HG03135 (cell line): ENCODE data around the gene ATP1A3.
"Not testable (repeated sequence)": the region's sequence is repeated elsewhere in the genome, so short reads cannot be mapped to it uniquely, and the experiment has no call there.

ENCODE experiments used
- ATAC-seq: cut with Tn5 transposase; IDR thresholded peaks from one replicate; pipeline ENCODE4 v1.9.1; 2021; ENCODE audit warnings: mild to moderate bottlenecking, moderate library complexity; ENCODE audit not compliant: unreplicated experiment

Gene ATP1A3

GRCh38 chr19:41955521-41955920 lies 38.5 kb downstream of the ATP1A3 start:
- no peak for ATAC-seq

GRCh38 chr19:41951686-41952172 lies 42.3 kb downstream of the ATP1A3 start:
- ATAC-seq, result no peak

GRCh38 chr19:41947091-41947490 lies 46.9 kb downstream of the ATP1A3 start:
- no peak for ATAC-seq

- ATAC-seq, result peak; percentile 85
Measured at GRCh38 chr19:41945135-41945766, 48.8 kb downstream of the ATP1A3 start.

GRCh38 chr19:41944336-41944735 lies 49.7 kb downstream of the ATP1A3 start:
- no peak for ATAC-seq

GRCh38 chr19:41941410-41942202 lies 52.4 kb downstream of the ATP1A3 start:
- ATAC-seq, result no peak

GRCh38 chr19:41940731-41941409 lies 53.2 kb downstream of the ATP1A3 start:
- no peak for ATAC-seq

- ATAC-seq, result no peak
Measured at GRCh38 chr19:41939861-41940730, 53.9 kb downstream of the ATP1A3 start.

GRCh38 chr19:41939209-41939608 lies 54.8 kb downstream of the ATP1A3 start:
- not testable (repeated sequence) for ATAC-seq

- no peak for ATAC-seq
Measured at GRCh38 chr19:41937525-41938468, 56.2 kb downstream of the ATP1A3 start.

- ATAC-seq, result no peak
Measured at GRCh38 chr19:41936961-41937360, 57.1 kb downstream of the ATP1A3 start.

- no peak for ATAC-seq
Measured at GRCh38 chr19:41936416-41936850, 57.6 kb downstream of the ATP1A3 start.

GRCh38 chr19:41935760-41936415 lies 58.1 kb downstream of the ATP1A3 start:
- no peak for ATAC-seq

GRCh38 chr19:41934849-41935374 lies 59.1 kb downstream of the ATP1A3 start:
- no peak for ATAC-seq

GRCh38 chr19:41933693-41934426 lies 60.2 kb downstream of the ATP1A3 start:
- ATAC-seq, result no peak

GRCh38 chr19:41932720-41933332 lies 61.2 kb downstream of the ATP1A3 start:
- no peak for ATAC-seq

GRCh38 chr19:41932259-41932719 lies 61.7 kb downstream of the ATP1A3 start:
- ATAC-seq, result no peak
